Fibroblast of the aortic adventitia (primary cell): ENCODE results near the gene OR13C4. TPM values are rescaled to one million over a fixed set of nuclear protein-coding genes. Genes with fewer than 3 reads are reported as not detected.
"Not testable (repeated sequence)": the region's sequence is repeated elsewhere in the genome, so short reads cannot be mapped to it uniquely, and the experiment has no call there.

Source experiments
- DNase-seq: peaks from one replicate; pipeline ENCODE4 v3.0.0-alpha.2; 2010; ENCODE audit warnings: low read depth
- H3K4me3 ChIP-seq: 2 replicates; pipeline ENCODE4 v1.5.1; 2011; ENCODE audit warnings: low read depth, mild to moderate bottlenecking, control low read depth, low read length, moderate library complexity
- total RNA-seq: library from RNA; depleted of rRNA; stranded (reverse); fragments of >200 nt; gene quantifications from 2 replicates; pipeline ENCODE4 v1.2.3, GENCODE V29; 2012; ENCODE audit warnings: low replicate concordance
- TF ChIP-seq, protein P1 (sequence below): IDR thresholded peaks from 2 replicates; pipeline ENCODE4 v1.5.1; 2011; ENCODE audit warnings: mild to moderate bottlenecking, low read length, control low read depth, inconsistent platforms; ENCODE audit not compliant: insufficient read depth

OR13C4 gene
- total RNA-seq, 1 donor = not detected

GRCh38 chr9:104555521-104555920, 28.5 kb upstream of the OR13C4 start:
- no peak for DNase-seq
- no peak overlapping the region for H3K4me3 ChIP-seq
- TF ChIP-seq, protein P1, sequence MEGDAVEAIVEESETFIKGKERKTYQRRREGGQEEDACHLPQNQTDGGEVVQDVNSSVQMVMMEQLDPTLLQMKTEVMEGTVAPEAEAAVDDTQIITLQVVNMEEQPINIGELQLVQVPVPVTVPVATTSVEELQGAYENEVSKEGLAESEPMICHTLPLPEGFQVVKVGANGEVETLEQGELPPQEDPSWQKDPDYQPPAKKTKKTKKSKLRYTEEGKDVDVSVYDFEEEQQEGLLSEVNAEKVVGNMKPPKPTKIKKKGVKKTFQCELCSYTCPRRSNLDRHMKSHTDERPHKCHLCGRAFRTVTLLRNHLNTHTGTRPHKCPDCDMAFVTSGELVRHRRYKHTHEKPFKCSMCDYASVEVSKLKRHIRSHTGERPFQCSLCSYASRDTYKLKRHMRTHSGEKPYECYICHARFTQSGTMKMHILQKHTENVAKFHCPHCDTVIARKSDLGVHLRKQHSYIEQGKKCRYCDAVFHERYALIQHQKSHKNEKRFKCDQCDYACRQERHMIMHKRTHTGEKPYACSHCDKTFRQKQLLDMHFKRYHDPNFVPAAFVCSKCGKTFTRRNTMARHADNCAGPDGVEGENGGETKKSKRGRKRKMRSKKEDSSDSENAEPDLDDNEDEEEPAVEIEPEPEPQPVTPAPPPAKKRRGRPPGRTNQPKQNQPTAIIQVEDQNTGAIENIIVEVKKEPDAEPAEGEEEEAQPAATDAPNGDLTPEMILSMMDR = no peak

- TF ChIP-seq, protein P1 = no peak
- H3K4me3 ChIP-seq = no peak overlapping the region
- no peak for DNase-seq
Measured at GRCh38 chr9:104553261-104553660, 26.3 kb upstream of the OR13C4 start.

DNA sequence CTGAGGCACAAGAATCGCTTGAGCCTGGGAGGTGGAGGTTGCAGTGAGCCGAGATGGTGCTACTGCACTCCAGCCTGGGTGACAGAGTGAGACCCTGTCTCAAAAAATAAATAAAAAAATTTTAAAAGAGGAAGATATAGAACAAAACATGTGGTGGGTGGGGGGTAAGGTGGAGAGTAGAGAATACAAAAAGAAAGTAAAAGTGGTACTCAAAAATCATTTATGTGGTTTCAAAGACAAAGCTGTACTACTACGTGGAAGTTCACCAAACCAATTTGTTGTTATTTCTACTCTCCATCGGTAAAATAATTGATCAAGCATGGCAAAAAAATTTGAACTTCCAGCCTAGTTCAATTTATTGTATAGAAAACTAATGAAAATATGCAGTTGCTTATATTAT, 17.6 kb upstream of the OR13C4 start:
- TF ChIP-seq, protein P1 = no peak
- no peak overlapping the region for H3K4me3 ChIP-seq
- no peak for DNase-seq

GRCh38 chr9:104539275-104539674, 12.3 kb upstream of the OR13C4 start:
- no peak for DNase-seq
- TF ChIP-seq, protein P1 = no peak
- no peak overlapping the region for H3K4me3 ChIP-seq

- DNase-seq = no peak
- TF ChIP-seq, protein P1 = no peak
- H3K4me3 ChIP-seq = no peak within 1 kb of the TSS
Measured at GRCh38 chr9:104536756-104537155, 9.7 kb upstream of the OR13C4 start, which contains the start of gene OR13C3. TSS of gene OR13C3 (minus strand) at chr9:104536856. CDS start at chr9:104536723, 133 bp downstream.

DNA sequence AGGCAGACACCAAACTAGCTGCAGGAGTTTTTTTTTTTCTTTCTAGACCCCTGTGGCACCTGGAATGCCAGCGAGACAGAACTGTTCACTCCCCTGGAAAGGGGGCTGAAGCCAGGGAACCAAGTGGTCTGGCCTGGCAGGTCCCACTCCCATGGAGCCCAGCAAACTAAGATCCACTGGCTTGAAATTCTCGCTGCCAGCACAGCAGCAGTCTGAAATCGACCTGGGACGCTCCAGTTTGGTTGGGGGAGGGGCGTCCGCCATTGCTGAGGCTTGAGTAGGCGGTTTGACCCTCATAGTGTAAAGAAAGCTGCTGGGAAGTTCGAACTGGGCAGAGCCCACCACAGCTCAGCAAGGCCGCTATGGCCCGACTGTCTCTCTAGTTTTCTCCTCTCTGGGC, 6.8 kb downstream of the OR13C4 start:
- not testable (repeated sequence) for H3K4me3 ChIP-seq, DNase-seq

GRCh38 chr9:104514901-104515300, 12.1 kb downstream of the OR13C4 start:
- H3K4me3 ChIP-seq = no peak overlapping the region
- TF ChIP-seq, protein P1 = no peak
- no peak for DNase-seq
